Skeletal muscle satellite cell (primary cell): Measurements from ENCODE around the gene CR2. TPM values are rescaled to one million over a fixed set of nuclear protein-coding genes. Genes with fewer than 3 reads are reported as not detected.

ENCODE experiments used
- H3K27me3 ChIP-seq: 2 replicates; pipeline ENCODE4 v1.7.0; 2013; ENCODE audit warnings: low read length; ENCODE audit not compliant: control insufficient read depth, insufficient read depth
- H3K36me3 ChIP-seq: 2 replicates; pipeline ENCODE4 v1.7.0; 2013; ENCODE audit warnings: mild to moderate bottlenecking, control low read depth, low read length; ENCODE audit not compliant: insufficient read depth
- H3K4me1 ChIP-seq: 2 replicates; pipeline ENCODE4 v1.7.0; 2013; ENCODE audit warnings: low read length; ENCODE audit not compliant: control insufficient read depth, insufficient read depth
- H3K4me2 ChIP-seq: 2 replicates; pipeline ENCODE4 v1.7.0; 2013; ENCODE audit warnings: mild to moderate bottlenecking, low read length
- H3K4me3 ChIP-seq: 2 replicates; pipeline ENCODE4 v1.7.0; 2013; ENCODE audit warnings: low read length
- H3K9ac ChIP-seq: 2 replicates; pipeline ENCODE4 v1.7.0; 2013; ENCODE audit warnings: mild to moderate bottlenecking, low read depth, low read length, moderate library complexity
- H3K9me3 ChIP-seq: replicated peaks from 2 replicates; pipeline ENCODE4 v1.7.0; 2013; ENCODE audit warnings: mild to moderate bottlenecking, control low read depth, low read length
- total RNA-seq: library from RNA; depleted of rRNA; stranded (reverse); fragments of >200 nt; gene quantifications from 2 replicates; pipeline ENCODE4 v1.2.3, GENCODE V29; 2012; rRNA removed

CR2 gene
- total RNA-seq = not detected in 2 replicates

GRCh38 chr1:207454046-207454964, at the start of gene CR2:
Gene CR2 (plus strand): TSS chr1:207454328. CDS start chr1:207454419, 91 bp downstream.
- Histone ChIP-seq H3K4me2 (peak within 1 kb of the TSS; percentile 42), H3K4me1 (peaks cover 9% of the 10 kb centered on the region), H3K27me3 (peaks cover 89% of the 10 kb centered on the region)

GRCh38 chr1:207404849-207405525, 49.1 kb upstream of the CR2 start:
- H3K4me3 ChIP-seq = no peak overlapping the region
- H3K4me2 ChIP-seq = no peak overlapping the region
- no peak overlapping the region for H3K9ac ChIP-seq
- H3K4me1 ChIP-seq = no peaks in the 10 kb centered on the region
- H3K9me3 ChIP-seq = no peaks in the 10 kb centered on the region
- peaks cover 19% of the 10 kb centered on the region for H3K27me3 ChIP-seq
- no peaks in the 10 kb centered on the region for H3K36me3 ChIP-seq

More at GRCh38 chr1:207454046-207454964, at the start of gene CR2:
- Histone ChIP-seq H3K9ac (no peak within 1 kb of the TSS), H3K4me3 (peak within 1 kb of the TSS; percentile 29), H3K36me3 (no peaks in the 10 kb centered on the region), H3K9me3 (no peaks in the 10 kb centered on the region)

- Histone ChIP-seq H3K4me3 (no peak overlapping the region), H3K4me2 (no peak overlapping the region), H3K4me1 (no peaks in the 10 kb centered on the region), H3K36me3 (no peaks in the 10 kb centered on the region), H3K27me3 (peaks cover 19% of the 10 kb centered on the region), H3K9ac (no peak overlapping the region), H3K9me3 (no peaks in the 10 kb centered on the region)
Observed at GRCh38 chr1:207405814-207406213, 48.3 kb upstream of the CR2 start.

- Histone ChIP-seq H3K4me1 (no peaks in the 10 kb centered on the region), H3K36me3 (no peaks in the 10 kb centered on the region), H3K9me3 (no peaks in the 10 kb centered on the region), H3K4me2 (no peak overlapping the region), H3K27me3 (peaks cover 19% of the 10 kb centered on the region), H3K4me3 (no peak overlapping the region), H3K9ac (no peak overlapping the region)
Observed at GRCh38 chr1:207407655-207408260, 46.4 kb upstream of the CR2 start.

- Histone ChIP-seq H3K9ac (no peak overlapping the region), H3K27me3 (peaks cover 27% of the 10 kb centered on the region), H3K4me2 (no peak overlapping the region), H3K9me3 (no peaks in the 10 kb centered on the region), H3K36me3 (no peaks in the 10 kb centered on the region), H3K4me3 (no peak overlapping the region), H3K4me1 (no peaks in the 10 kb centered on the region)
Observed at GRCh38 chr1:207412845-207413244, 41.3 kb upstream of the CR2 start.

- no peaks in the 10 kb centered on the region for H3K9me3 ChIP-seq
- H3K27me3 ChIP-seq = peaks cover 32% of the 10 kb centered on the region
- no peak overlapping the region for H3K4me3 ChIP-seq
- no peak overlapping the region for H3K9ac ChIP-seq
- no peaks in the 10 kb centered on the region for H3K36me3 ChIP-seq
- H3K4me2 ChIP-seq = no peak overlapping the region
- H3K4me1 ChIP-seq = no peaks in the 10 kb centered on the region
Observed at GRCh38 chr1:207414606-207415108, 39.5 kb upstream of the CR2 start.

GRCh38 chr1:207417076-207417475, 37.1 kb upstream of the CR2 start:
- no peaks in the 10 kb centered on the region for H3K36me3 ChIP-seq

GRCh38 chr1:207418351-207418750, 35.8 kb upstream of the CR2 start:
- no peaks in the 10 kb centered on the region for H3K36me3 ChIP-seq
- no peaks in the 10 kb centered on the region for H3K4me1 ChIP-seq

More at GRCh38 chr1:207417076-207417475, 37.1 kb upstream of the CR2 start:
- H3K4me2 ChIP-seq = no peak overlapping the region
- peaks cover 35% of the 10 kb centered on the region for H3K27me3 ChIP-seq
- no peaks in the 10 kb centered on the region for H3K9me3 ChIP-seq
- no peak overlapping the region for H3K9ac ChIP-seq
- H3K4me3 ChIP-seq = no peak overlapping the region
- H3K4me1 ChIP-seq = no peaks in the 10 kb centered on the region

GRCh38 chr1:207420109-207420508, 34.0 kb upstream of the CR2 start:
- no peak overlapping the region for H3K9ac ChIP-seq
- no peak overlapping the region for H3K4me2 ChIP-seq
- no peaks in the 10 kb centered on the region for H3K9me3 ChIP-seq
- H3K4me1 ChIP-seq = no peaks in the 10 kb centered on the region
- peaks cover 35% of the 10 kb centered on the region for H3K27me3 ChIP-seq
- no peaks in the 10 kb centered on the region for H3K36me3 ChIP-seq
- no peak overlapping the region for H3K4me3 ChIP-seq

More at GRCh38 chr1:207418351-207418750, 35.8 kb upstream of the CR2 start:
- Histone ChIP-seq H3K4me2 (no peak overlapping the region), H3K9ac (no peak overlapping the region), H3K9me3 (no peaks in the 10 kb centered on the region), H3K4me3 (no peak overlapping the region), H3K27me3 (peaks cover 35% of the 10 kb centered on the region)

GRCh38 chr1:207421078-207421477, 33.0 kb upstream of the CR2 start:
- no peak overlapping the region for H3K9ac ChIP-seq
- H3K4me2 ChIP-seq = no peak overlapping the region
- H3K36me3 ChIP-seq = no peaks in the 10 kb centered on the region
- no peaks in the 10 kb centered on the region for H3K4me1 ChIP-seq
- H3K4me3 ChIP-seq = no peak overlapping the region
- peaks cover 35% of the 10 kb centered on the region for H3K27me3 ChIP-seq
- H3K9me3 ChIP-seq = no peaks in the 10 kb centered on the region
